Endometrial microvascular endothelial cells (primary cell): Measurements from ENCODE around the gene ATF7IP2. TPM values are rescaled to one million over a fixed set of nuclear protein-coding genes. Genes with fewer than 3 reads are reported as not detected.

Source experiments
- in situ Hi-C: cut with HindIII; loops from 2 replicates; pipeline ENCODE4 v1.10.0; 2017; ENCODE audit warnings: low sequenced_read_pairs, low pct_unique_long_range_greater_than_20kb; ENCODE audit errors: inconsistent ontology term
- total RNA-seq: library from RNA; depleted of rRNA; stranded (reverse); fragments of >200 nt; gene quantifications from one replicate; pipeline ENCODE4 v1.2.3, GENCODE V29; 2015; ENCODE audit errors: inconsistent ontology term

The ATF7IP2 gene
- total RNA-seq, 1 donor from 2014 or later = 3.3 TPM

DNA sequence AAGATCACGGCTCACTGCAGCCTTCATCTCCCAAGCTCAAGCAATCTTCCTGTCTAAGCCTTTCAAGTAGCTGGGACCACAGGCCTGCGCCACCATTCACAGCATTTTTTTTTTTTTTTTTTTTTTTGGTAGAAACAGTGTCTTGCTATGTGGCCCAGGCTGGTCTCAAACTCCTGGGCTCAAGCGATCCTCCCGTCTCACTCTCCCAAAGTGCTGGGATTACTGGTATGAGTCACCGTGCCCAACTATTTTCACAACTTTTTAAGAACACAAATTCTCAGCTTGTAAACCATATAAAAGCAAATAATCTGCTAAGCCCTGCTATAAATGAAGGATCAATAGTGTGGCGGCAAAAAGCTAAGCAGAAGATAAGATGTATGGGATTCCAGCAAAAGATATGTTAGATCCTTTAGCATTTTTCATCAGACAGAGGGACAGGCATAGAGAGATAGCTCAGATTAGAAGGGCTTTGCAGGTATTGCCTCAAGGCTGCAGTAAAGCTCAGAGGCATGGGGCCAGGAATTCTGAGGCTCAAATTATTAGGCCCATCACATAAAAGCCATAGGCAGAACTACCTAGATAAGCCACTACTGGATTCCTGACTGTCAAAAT is 139.5 kb downstream of the ATF7IP2 start:
- in situ Hi-C loops = no loop called here

GRCh38 chr16:10526962-10527361 is 141.1 kb downstream of the ATF7IP2 start:
- in situ Hi-C loops = no loop called here

GRCh38 chr16:10528635-10529034 is 142.8 kb downstream of the ATF7IP2 start:
- in situ Hi-C loops = no loop called here

DNA sequence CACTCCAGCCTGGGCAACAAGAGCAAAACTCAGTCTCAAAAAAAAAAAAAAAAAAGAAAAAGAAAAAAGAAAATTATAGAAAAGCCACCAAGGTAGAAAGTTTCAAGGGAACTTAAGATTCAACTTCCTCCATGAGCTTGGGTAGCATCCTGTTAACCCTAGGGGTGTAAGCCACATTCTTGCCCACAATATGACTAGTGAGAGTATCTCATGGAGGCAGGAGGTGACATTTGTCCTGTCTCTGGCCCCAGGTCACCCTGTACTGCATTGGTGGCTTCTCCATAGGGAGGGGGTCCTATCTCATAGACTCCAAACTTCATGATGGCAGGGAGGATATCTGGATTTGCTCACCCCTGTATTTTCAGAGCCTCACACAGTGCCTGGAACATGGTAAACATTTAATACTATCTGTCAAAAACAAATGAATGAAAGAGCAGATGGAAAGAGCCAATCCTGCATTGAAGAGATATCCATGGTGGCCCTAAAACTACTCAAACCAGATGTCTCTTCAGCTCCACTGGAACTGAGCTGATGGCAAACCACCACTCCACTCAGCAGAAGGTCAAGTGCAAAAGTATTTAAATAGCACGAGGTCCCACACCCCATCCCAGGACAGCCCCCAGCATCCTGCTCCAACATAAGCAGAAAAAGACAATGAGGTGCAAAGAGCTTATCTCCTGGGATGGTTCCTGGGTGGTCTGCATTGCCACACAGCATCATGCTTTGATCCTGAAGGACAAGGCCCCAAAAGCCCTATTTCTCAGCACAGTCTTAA is 144.2 kb downstream of the ATF7IP2 start:
- in situ Hi-C loops = no loop called here

DNA sequence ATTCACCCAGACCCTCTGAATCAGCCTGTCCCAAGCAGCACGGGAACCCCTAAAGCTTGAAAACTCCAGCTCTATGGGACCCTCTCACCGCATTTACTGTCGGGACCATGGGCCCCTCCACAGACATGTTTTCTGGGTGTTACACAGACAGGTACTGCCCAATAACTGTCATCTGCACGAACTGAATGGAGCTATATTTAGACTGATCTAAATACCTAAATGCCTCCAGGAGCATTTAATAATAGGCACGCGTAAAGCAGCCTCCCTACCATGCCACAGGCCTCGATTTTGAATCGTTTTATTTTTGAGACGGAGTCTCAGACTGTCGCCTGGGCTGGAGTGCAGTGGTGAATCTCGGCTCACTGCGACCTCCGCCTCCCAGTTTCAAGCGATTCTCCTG is 144.8 kb downstream of the ATF7IP2 start:
- in situ Hi-C loops = no loop called here

DNA sequence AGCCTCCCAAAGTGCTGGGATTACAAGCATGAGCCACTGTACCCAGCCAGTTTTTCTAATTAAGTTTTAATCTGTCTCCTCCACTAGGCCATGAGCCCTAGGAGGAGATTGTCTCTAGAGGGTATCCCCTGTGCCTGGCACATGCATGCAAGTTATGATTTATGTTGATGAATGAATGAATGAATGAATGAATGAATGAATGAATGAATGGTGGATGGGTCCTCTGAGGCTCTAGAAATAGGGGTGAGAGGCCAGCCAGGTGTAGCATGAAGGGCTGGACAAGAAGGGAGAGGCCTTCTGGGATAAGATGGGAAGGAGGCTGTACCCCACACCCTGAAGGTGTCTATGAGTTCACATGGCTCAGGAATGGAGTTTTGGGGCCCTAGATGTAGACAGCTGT is 145.7 kb downstream of the ATF7IP2 start:
- in situ Hi-C loops = no loop called here

Other genes with a start within 250 kb of the ATF7IP2 start
- gene GRIN2A, start 203.6 kb upstream of the ATF7IP2 start, total RNA-seq = not detected
- 26.4 TPM for gene EMP2, start 194.5 kb downstream of the ATF7IP2 start, total RNA-seq